Astrocyte of the spinal cord (primary cell): ENCODE results near the gene MSRB3.
A peak's percentile ranks its signal among the peaks of the same experiment; 100 is the strongest.

Experiments
- DNase-seq: peaks from one replicate; pipeline ENCODE4 v3.0.0; 2011; ENCODE audit warnings: low read depth, low spot score
- H3K4me3 ChIP-seq: 2 replicates; pipeline ENCODE4 v1.5.1; 2011; ENCODE audit warnings: low read depth, mild to moderate bottlenecking, low read length, moderate library complexity
- in situ Hi-C: cut with HindIII; loops from 2 replicates; pipeline ENCODE4 v1.10.0; 2017; ENCODE audit warnings: low sequenced_read_pairs
- TF ChIP-seq, protein P1 (sequence below): IDR thresholded peaks from 2 replicates; pipeline ENCODE4 v1.5.1; 2012; ENCODE audit warnings: low read depth, mild to moderate bottlenecking, low read length, inconsistent platforms

The MSRB3 gene

DNA sequence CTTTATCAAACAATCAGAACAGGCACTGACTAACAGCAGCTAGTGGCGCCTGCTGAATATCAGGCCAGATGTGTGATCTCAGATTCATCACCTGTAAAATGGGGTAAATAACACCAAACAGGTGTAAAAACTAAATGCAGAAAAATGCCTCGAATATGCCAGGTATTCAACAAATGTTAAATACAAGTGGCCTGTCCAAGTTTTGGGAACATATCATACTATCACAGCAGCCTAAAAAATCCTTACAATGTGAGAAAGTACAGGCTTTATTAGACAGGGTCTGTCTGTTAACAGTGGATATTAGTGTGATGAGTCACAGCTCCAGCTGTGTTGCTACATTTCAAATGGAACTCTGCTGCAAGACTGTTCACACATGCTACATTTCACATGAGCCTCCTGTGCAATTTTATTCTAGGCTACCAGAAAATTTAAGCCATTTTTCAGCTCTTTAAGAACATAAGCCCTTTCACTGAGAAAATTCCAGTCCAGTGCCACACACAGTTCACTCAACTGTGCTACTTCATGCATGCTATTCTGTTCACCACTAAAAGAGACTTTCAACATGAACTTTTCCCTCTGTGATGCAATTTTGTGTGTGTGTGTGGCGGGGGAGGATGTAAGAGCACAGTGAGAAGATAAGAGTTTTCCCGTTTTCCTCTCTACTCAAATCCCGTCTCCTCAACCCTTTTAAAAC lies 56.7 kb downstream of the MSRB3 start:
- no peak overlapping the region for H3K4me3 ChIP-seq
- peak; percentile 91 for DNase-seq
- in situ Hi-C loops: no loop called here

DNA sequence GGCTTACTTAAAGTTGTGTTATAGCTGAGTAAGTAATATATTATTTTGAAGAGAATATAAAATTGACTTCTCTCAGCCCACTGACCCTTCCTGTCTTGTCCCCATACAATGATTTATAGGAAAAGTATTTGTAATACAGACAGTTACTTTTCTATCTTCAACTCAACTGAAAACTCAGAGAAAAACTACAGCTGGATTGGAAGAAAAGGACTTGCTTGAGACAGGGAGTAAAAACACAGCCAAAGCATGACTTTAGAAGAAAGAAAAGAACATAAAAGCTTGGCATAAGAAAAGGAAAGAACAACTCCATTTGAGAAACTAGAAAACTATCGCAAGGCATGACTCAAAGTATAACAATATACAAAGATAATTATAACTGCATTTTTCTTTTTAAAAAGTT lies 57.5 kb downstream of the MSRB3 start:
- in situ Hi-C loops: no loop called here
- no peak for DNase-seq
- no peak overlapping the region for H3K4me3 ChIP-seq
- TF ChIP-seq, protein P1, sequence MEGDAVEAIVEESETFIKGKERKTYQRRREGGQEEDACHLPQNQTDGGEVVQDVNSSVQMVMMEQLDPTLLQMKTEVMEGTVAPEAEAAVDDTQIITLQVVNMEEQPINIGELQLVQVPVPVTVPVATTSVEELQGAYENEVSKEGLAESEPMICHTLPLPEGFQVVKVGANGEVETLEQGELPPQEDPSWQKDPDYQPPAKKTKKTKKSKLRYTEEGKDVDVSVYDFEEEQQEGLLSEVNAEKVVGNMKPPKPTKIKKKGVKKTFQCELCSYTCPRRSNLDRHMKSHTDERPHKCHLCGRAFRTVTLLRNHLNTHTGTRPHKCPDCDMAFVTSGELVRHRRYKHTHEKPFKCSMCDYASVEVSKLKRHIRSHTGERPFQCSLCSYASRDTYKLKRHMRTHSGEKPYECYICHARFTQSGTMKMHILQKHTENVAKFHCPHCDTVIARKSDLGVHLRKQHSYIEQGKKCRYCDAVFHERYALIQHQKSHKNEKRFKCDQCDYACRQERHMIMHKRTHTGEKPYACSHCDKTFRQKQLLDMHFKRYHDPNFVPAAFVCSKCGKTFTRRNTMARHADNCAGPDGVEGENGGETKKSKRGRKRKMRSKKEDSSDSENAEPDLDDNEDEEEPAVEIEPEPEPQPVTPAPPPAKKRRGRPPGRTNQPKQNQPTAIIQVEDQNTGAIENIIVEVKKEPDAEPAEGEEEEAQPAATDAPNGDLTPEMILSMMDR: no peak

More for the DNA sequence above, 56.7 kb downstream of the MSRB3 start:
- TF ChIP-seq, protein P1: no peak

DNA sequence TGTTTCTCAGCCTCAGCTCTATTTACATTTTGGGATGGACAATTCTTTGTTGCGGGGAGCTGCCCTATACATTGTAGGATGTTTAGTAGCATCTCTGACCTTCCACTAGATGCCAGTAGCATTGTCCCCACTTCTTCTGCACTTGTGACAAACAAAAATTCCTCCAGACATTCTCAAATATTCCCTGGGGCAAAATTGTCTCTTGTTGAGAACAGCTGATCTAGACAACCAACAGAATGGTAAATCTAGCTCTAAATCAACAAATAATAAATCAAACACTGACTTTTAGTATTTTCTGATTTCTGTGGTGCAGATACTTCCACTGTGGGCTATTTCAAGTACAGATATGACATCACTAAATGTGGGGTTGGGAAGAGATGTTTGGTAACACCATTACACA lies 60.7 kb downstream of the MSRB3 start:
- TF ChIP-seq, protein P1: no peak
- no peak overlapping the region for H3K4me3 ChIP-seq

DNA sequence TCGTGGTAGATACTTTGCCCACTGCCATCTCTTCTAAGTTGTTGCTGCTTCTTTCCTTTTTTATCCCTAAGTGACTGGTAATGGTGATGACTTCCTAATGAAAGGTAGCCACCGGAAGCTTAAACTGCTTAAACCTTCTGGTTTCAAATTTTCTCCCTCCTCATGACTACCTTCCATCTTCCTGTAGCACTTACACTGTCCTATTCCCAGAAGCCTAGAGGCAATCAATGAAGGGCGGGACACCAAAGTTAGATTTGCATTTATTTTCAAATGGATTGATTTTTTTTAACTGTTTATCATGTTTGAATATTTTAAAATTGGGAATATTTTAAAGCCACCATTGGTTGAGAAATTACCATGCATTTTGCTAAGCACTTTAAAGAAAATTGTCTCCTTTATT lies 64.7 kb downstream of the MSRB3 start:
- H3K4me3 ChIP-seq: no peak overlapping the region
- no peak for DNase-seq
- in situ Hi-C loops: no loop called here
- TF ChIP-seq, protein P1: no peak

More for the DNA sequence above, 60.7 kb downstream of the MSRB3 start:
- in situ Hi-C loops: no loop called here
- no peak for DNase-seq

DNA sequence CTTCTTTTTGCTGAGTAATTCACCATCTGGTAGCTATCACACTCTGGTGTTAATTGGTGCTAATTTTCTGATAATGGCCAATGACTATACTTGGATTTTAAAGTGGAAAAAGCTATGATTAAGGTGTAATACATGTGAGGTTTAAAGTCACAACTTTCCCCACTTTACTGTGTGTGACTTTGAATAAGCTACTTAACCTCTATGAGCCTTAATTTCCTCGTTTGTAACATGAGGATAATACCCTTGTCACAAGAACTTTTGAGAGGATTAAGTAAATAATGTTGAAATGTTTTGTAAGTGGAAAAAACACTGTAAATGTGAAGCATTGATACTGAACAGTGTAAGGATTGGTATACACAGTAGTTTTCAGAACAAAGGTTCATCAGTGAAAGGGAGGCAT lies 65.3 kb downstream of the MSRB3 start:
- no peak overlapping the region for H3K4me3 ChIP-seq
- no peak for DNase-seq
- TF ChIP-seq, protein P1: no peak
- in situ Hi-C loops: no loop called here

DNA sequence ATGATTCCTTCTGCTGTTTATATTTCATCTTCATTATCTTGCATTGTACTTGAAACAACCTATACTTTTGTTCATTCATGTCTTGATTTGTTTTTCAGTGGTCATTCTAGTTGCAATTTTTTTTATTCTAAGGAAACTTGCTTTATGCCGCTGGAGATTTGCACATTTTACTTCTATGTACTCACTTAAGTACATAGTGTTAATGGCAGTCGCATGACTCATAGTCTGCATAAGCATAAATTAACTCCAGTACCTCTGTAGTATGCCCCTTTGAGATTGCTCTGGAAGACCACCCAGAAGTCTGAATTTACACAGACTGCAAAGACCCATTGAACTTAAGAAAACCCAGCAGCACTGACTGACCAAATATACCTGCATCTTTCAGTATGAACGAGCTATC lies 77.0 kb downstream of the MSRB3 start:
- DNase-seq: peak; percentile 54
- H3K4me3 ChIP-seq: no peak overlapping the region
- in situ Hi-C loops: no loop called here
- TF ChIP-seq, protein P1: no peak
